GM21737 (cell line): ENCODE measurements around the gene TRERF1.

Experiments
- ATAC-seq: cut with Tn5 transposase; IDR thresholded peaks from one replicate; pipeline ENCODE4 v1.9.1; 2021; ENCODE audit warnings: mild to moderate bottlenecking, moderate library complexity; ENCODE audit not compliant: unreplicated experiment

The TRERF1 gene

GRCh38 chr6:42400886-42401612, 50.7 kb downstream of the TRERF1 start:
- ATAC-seq: no peak

GRCh38 chr6:42400061-42400760, 51.5 kb downstream of the TRERF1 start:
- ATAC-seq: no peak

- no peak for ATAC-seq
Measured at GRCh38 chr6:42396720-42397119, 55.0 kb downstream of the TRERF1 start.

- ATAC-seq: no peak
Measured at GRCh38 chr6:42394881-42395620, 56.7 kb downstream of the TRERF1 start.

- ATAC-seq: no peak
Measured at GRCh38 chr6:42394151-42394550, 57.6 kb downstream of the TRERF1 start.

GRCh38 chr6:42393339-42393738, 58.4 kb downstream of the TRERF1 start:
- no peak for ATAC-seq

GRCh38 chr6:42392833-42393232, 58.9 kb downstream of the TRERF1 start:
- ATAC-seq: no peak

- no peak for ATAC-seq
Measured at GRCh38 chr6:42391441-42391840, 60.3 kb downstream of the TRERF1 start.

GRCh38 chr6:42390228-42390934, 61.3 kb downstream of the TRERF1 start:
- no peak for ATAC-seq

- no peak for ATAC-seq
Measured at GRCh38 chr6:42389736-42390135, 62.0 kb downstream of the TRERF1 start.

- ATAC-seq: no peak
Measured at GRCh38 chr6:42388046-42388445, 63.7 kb downstream of the TRERF1 start.

GRCh38 chr6:42387336-42387735, 64.4 kb downstream of the TRERF1 start:
- no peak for ATAC-seq

GRCh38 chr6:42385339-42385738, 66.4 kb downstream of the TRERF1 start:
- ATAC-seq: no peak

GRCh38 chr6:42383421-42384205, 68.1 kb downstream of the TRERF1 start:
- ATAC-seq: no peak

GRCh38 chr6:42381850-42382249, 69.9 kb downstream of the TRERF1 start:
- ATAC-seq: no peak

GRCh38 chr6:42380228-42380979, 71.3 kb downstream of the TRERF1 start:
- no peak for ATAC-seq

- ATAC-seq: no peak
Measured at GRCh38 chr6:42378536-42378935, 73.2 kb downstream of the TRERF1 start.

GRCh38 chr6:42378125-42378524, 73.6 kb downstream of the TRERF1 start:
- ATAC-seq: no peak

GRCh38 chr6:42375007-42375635, 76.6 kb downstream of the TRERF1 start:
- ATAC-seq: no peak
